DMS 273 treated with DMSO at 0.1 percent for 48 hours (cell line): ENCODE data around the gene HOMER2.

Experiments used
- DNase-seq: peaks from one replicate; lab custom pipeline; 2025; lab: John Stamatoyannopoulos, UW

The HOMER2 gene

DNA sequence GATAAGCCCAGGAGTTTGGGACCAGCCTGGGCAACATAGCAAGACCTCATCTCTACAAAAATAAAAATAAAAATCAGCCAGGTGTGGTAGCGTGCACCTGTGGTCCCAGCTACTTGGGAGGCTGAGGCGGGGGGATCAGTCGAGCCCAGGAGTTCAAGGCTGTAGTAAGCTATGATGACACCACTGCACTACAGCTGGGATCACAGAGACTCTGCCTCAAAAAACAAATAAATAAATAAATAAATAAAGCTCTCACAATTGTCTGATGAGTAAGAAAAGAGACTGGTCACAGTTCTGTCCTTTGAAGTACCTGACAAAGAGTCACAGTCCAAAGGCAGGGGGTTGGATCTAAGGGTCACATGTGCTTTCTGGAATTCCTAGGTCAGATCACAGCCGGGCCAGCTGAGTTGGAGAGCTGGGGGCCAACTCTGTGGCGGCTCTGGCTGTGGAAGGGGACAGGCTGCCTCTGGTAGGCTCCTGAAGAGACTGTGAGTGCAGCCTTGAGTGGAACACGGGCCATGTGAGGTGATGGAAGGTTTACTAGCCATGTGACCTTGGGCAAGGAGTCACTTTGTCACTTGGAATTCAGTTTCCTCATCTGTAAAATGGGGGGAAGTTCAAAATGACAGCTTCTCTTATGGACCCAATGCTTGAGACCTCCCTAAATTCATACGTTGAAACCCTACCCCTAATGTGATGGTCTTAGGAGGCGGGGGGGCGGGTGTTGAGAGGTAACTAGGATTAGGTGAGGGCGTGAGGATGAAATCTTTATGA is 95.9 kb downstream of the HOMER2 start:
- DNase-seq, result no peak

DNA sequence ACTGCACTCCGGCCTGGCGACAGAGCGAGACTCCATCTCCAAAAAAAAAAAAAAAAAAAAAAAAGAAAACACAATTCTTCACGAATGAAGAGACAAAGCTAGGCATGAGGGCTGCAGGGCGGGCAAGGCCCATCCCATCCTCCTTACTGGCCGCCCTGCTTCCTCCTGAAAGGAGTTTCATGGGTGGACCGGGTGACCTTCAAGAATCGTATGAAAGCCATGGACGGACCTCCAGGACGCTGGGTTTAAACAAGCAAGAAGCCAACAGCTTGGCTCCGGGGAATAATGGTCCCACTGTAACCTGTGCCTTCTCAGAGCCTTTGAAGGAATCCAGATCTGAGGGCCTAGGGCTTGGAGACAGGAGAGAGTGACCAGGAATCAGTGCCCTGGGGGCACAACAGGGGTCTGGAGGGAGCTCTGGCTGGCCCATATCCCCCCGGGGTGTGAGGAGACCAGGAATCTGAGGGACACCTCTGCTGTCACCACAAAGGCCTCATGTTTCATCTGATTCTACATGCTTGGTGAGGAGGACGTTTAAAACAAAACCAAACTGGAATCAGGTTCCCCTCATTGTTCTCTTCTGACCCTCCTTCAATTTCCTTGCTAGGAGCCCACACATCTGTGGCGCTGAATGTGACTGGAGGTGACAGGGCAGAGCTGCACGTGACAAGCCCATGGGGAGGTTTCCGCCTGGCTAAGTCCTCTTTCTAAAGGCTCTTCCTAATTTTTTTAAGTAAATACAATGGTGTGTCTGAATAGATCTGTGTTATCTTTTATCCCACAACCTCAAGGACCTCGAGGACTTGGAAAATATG is 97.0 kb downstream of the HOMER2 start:
- no peak for DNase-seq

DNA sequence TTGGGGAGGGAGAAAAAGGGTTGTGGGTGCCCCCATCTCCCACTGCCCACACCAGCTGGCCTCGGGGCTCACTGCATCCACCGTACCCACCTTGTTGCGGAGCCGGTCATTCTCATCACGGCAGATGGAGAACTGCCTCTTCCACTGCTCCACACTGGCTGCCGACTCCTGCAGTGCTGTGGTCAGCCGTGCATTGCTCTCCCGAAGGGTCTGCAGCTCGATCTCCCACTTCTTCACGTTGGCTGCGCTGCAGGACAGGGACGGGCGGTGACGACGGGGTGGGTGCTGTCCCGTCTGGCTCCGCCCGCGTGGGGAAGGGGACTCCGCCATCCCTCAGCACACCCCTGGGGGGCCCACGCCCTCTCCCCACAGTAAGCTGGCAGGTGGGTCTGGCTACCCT is 98.0 kb downstream of the HOMER2 start:
- DNase-seq, result no peak

DNA sequence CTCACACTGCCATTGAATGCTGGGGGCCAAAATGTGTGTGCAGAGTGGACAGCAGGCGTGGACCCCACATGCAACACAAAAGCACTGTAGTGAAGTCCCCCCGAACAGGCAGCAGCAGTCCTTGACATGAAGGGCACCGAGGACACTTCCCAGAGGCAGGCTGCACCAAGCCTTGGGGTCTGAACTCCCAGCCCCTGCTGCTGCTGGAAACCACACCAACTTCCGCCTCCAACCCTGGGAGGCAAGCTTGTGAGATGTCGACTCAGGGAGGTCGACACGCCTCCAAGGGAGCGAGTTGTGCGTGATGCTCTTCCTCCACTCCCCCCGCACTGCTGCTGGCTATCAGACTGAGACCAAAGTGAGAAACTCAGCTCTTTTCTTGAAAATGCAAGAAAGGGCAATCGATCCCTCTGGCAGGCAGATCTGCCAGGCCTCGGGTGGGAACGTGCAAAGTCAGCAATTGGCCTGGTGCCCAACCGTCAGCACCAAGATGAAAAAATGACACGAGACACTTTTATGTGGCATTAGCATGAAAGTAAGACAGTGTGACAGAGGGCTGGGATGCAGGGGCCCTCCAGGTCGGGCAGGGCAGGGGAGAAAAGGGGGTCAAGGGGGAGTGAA is 99.5 kb downstream of the HOMER2 start:
- DNase-seq, result no peak

DNA sequence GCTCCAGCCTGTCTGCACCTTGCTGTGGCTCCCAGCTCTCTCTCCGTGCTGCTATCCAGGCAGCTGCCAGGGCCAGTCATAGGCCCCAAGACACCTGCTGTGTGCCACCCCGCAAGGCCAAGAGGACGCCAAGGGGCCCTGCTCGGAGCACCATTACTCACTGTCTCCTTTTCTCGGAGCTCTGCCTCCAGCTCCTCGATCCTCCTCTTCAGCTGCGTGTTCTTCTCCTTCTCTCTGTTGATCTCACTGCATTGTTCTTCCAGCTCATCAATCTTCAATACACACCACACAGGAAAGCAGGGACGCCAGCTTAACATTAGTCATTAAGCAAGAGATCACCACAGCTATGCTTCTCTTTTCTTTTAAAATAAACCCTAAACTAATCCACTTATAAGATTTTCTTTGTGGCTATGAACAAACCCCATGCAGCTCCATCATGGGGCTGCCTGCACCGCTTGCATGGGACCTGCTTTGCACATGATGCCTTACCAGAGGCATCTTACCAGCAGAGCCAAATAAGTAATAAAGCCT is 100.5 kb downstream of the HOMER2 start:
- no peak for DNase-seq

DNA sequence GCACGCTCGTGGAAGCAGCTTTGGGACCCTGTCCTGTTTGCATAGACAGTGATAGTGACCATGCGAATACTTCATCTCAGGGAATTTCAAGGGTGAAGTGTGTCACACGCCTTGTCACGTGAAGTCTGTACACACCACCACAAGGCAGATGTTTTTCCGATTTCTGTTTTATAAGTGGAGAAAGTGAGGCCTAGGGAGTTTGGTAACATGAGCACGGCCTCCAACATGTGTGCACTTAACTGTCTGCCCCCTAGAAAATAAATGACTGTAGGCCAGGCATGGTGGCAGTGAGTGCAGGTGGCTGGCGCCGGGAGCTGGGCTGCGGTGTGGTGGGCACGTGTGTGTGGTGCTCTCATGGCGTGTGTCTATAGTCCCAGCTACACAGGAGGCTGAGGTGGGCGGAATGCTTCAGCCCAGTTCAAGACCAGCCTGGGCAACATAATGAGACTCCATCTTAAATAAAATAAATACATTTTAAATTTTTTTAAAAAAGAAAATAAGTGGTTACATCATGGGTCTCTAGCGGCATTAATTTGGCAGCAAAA is 101.1 kb downstream of the HOMER2 start:
- no peak for DNase-seq

DNA sequence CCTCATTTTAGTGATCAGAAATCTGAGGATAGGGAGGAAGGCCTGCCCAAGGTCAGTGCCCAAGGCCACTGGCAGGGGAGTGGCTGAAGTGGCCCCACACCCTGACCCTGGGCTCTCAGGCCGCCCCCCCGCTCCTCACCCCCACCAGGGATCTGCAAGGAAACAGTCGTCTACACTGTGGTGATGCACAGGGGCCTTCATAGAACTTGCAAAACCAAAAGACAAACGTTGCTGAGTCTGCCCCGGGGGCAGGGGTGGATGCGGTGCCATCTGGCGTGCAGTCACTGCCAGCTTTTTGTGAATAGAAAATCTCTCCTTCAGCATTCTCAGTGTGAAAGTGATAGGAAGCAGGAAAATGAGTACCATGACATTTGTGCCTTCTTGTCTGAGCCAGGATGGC is 101.8 kb downstream of the HOMER2 start:
- DNase-seq, result peak; percentile 43

DNA sequence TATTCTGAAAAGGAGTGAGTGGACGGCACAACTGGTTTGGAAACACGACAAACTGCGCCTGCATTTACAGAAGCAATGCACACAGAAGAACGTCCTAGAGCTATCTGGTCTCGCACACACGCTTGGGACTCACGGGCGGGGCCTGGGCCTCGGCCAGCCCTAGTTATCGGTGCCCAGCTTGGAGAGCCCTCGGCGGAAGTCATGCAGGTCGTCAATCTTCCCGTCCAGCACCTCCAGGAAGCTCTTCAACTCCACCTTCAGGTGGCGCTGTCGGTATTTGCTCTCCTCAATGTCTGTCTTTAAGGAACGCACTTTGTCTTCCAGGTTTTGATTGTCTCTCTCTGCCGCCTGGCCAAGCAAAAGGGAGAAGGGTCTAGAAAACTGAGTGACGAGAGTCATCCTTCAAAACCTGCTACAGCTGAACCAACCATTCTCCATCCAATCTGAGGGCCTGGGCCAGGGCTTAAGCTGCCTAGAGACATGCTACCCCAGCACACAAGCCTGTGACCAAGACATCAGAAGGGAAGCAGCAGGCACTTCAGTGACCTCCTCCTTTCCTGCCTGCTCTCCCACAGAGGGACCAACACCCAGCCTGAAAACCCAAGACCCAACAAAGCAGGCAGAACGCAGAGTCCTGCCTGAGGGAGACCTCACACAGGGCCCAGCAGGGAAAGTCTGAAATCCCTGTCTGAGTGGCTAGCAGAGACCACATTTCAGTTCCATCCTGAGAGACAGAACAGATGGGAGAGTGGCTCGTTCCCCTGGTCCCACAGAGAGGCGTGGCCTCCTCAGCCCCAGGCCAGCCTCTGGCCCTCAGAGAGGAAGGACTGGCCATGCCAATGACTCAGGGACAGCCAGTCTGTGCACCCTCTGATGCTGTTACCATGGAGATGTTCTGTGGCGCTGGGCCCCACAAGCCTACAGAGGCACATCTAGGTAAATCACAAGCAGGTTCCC is 102.7 kb downstream of the HOMER2 start:
- peak; percentile 51 for DNase-seq

DNA sequence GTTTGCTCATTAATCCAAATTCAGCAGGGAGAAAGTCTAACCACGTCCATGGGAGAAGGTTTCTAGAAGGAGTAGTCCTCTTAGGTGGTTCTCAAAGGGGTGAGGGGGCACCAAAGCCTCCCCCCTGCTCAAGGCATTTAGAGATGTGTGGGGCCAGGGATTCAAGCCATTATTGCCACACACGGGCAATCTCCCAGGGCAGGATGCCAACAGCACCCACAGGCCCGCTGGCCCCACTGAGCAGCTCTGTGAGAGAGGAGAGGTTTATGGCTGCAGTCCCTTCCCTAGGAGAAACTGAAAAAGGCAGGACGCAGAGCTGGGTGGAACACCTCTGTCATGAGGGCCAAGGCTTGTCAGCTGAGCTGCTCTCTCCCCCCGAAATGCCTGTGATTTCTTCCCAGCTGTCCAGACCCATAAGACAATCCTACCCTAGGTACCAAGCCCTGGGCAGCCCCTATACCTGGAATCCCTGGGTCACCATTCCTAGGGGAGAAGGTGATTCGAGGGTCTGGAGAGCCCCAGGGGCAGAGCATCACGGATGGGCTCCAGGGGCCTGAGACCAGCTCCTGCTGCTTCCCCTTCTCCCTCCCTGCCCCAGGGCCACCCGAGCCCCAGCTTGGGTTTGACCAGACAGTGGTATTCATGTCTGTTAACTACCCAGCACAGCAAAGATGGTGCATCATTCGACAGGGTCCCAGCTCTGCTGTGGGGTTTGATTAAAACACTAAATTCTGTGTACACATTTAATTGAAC is 104.1 kb downstream of the HOMER2 start:
- DNase-seq, result no peak

DNA sequence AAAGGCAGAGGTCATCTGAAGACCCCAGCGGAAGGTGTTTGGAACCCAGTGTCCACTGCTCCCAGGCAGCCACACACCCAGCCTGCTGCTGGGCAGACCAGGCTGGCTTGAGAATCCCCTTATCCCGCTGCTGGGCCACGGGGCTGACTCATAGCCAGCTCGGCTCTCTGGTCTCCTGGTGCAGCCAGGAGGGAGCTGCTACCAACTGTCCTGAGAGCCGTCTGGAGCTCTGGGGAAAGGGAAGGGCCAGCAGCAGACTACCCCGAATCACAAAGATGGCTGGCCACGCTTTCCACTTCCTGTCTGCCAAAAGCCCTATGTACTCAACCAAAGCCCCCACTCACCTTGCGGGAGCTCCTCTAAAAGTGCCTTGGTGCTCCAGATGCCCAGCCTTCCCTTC is 104.8 kb downstream of the HOMER2 start:
- DNase-seq, result no peak

DNA sequence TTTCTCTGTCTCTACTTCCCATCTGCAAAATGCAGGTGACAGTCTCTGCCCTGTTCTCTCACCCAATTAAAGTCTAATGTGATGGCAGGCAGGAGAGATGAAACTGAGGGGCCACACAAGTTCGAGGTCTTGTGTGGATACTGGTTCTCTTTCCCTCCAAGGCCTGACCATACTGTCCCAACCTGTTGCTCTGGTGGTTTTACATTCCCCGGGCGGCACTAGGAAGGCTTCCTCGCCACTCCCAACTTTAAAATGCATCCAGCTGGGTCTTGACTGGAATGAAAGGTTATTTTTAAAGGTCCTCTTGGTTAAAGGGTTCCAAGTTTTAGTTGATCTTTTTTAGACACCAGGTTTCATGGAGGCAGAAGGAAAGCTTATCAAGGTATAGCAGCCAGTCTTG is 105.9 kb downstream of the HOMER2 start:
- no peak for DNase-seq

DNA sequence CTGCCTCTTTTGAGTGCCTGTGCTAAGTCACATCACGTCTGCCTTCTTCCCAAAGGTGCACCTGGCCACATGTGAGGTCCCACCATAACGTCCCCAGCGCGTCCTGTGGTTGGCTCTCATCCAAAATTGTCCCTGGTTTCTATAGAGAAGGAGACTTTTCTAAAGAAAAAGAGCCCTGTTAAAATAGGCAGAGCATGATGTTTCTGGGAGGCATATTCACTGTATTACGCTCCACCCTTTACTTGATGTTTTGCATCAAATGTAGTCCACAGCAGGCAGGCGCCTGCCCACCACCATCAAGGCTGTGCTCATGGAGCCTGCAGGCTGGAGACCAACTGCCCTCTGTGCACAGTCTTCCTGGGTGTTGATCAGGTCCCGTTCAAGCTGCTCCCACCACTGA is 106.8 kb downstream of the HOMER2 start:
- DNase-seq, result no peak

DNA sequence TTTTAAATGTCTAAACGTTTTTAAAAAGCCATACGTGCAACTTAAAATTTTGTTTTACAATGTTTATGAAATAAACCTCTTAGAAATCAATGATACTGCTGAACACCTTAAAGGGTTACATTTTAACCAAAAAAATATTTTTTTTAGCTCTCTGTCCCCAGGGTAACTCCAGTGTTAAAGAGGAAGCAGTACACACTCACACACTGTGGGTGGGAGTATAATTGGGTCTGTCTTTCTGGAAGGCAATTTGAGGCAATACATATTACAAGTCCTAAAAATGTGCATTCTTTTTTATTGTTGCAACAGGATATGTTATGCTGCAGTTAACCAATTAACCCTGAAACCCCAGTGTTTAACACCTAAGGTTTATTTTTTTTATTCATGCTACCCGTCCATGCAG is 109.0 kb downstream of the HOMER2 start:
- no peak for DNase-seq

DNA sequence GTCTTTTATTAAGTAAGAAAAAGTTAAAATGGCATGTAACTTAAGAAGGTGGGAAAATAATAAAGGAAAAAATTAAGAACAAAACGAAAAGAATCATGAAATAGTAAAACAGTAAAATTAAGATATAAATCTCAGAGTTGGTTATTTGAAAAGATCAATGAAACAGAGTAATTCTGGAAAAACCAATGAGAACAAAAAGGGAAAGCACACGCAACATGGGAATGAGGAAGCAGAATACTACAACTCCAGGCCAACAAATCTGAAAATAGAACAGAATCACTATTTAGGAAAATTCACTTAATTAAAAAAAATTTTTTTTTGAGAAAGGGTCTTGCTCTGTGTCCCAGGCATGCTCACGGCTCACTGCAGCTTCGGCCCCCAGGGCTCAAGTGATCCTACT is 112.4 kb downstream of the HOMER2 start:
- DNase-seq, result no peak

DNA sequence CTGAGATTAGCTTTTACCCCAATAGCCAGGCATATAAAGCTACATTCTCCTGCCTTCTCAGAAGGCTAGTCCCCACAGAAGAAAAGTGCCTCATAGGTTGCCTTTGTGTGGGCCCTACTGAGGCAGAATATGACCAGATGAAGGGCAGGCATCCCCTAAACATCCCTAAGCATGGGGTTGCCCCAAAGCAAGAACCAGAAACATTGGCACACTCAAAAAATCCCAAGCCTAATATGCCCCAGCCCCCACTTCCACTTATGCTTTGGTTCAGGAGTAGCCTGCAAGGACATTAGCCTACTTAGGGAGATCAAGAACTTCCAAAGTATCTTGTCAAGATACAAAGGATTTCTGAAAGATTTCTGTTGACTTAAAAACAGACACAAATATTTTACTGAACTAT is 113.4 kb downstream of the HOMER2 start:
- no peak for DNase-seq

DNA sequence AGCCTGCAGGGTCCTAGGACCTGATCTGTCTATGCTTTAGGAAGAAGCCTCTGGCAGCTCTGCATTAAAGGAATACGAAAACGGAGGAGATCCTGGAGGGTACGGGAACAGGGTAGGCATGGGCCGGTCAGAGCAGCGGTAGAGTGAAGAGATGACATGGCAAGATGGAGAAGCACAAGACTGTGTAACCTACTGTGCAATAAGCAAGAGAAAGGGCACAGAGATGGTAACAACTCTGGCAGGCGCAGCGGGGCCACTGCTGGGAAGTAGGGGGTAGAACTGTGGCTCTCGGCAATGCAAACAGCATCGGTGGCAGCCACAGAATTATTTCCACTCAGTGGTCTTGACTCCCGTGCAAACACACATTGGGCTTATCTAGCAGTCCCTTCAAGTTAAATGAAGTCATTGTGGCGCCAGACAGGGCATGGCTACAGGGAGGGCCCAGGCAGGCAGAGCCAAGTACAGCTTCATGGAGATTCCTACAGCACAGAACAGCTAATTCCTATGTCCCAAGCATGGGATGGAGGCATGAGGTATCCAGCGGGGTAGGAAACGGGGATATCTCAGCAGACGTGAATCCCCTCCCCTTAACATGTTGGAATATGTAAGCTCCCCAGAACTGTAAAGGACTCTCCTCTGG is 114.3 kb downstream of the HOMER2 start:
- no peak for DNase-seq

DNA sequence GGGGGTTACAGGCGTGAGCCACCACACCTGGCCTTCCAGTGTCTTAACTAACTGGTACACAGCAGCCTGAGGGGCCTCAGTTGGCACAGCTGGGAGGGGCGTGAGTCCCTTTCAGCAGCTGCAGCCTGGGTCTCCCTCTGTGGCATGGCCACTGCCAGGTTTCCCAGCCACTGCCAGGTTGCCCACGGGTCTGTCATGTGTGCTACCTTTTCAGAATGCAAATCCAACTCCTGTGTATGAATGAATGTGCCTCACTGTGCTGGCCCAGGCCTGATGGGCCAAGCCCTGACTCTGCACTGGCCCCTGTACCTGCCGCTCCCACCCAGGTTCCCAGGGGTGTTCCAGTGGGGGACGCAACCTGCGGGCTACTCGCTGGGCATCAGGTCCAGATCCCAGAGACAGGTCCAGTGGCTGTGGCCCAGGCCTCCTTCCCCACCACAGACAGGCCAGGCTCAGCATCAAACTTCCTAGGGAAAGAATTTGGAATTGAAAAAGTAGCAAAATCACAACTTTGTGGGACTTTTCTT is 117.1 kb downstream of the HOMER2 start:
- no peak for DNase-seq

DNA sequence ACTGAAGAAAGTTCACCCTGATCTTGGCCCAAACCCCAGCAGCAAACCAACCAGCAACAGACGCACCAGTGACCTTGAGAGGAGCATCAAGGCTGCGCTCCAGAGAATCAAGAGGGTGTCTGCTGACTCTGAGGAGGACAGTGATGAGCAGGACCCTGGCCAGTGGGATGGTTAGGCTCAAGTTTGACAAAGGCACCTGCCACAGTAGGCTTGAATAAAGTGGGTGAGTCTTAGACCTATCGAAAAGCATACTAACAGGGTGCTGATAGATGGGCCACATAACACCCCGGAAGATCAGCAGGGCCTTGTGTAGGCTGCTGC is 119.2 kb downstream of the HOMER2 start:
- DNase-seq, result no peak

DNA sequence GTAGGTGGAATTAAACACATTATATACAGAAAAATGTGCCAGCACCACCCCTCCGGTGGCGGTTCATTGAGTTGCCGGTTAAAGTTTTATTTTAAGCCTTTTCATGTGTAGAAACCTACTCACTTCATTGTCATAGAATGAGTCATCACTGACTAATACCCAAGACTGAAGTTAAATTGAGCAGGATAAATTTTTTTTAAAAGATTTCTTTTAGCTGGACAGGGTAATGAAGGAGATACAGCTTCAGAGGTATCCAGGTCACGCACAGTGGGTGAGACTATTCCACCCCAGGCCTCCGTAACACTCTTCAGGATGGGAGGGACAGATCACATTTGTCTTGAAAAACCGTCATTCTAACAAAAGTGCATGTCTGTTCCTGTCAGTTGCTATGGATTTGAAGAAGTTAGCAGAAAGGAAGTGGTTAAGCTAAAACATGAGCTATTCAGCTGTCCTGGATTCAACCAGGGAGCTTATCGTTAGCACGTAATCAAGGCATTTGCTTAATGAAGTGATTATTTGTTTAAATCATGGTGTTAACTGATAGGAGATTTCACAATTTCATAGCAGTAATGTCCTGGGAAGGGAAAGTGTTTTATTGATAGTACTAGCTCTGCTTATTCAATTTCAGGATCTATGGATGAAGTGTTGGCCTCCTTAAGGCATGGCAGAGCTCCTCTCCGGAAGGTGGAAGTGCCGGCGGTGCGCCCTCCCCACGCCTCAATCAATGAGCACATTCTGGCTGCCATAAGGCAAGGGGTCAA is 119.7 kb downstream of the HOMER2 start:
- DNase-seq, result no peak
